Measurements from ENCODE around the gene USP44. TPM values are rescaled to one million over a fixed set of nuclear protein-coding genes. Genes with fewer than 3 reads are reported as not detected.
"Not testable (repeated sequence)": the region's sequence is repeated elsewhere in the genome, so short reads cannot be mapped to it uniquely, and the experiment has no call there.

Gene USP44
- total and polyA plus RNA-seq, 11 donors, result 0.09 to 1.2 (median 0.33) TPM; not detected in 3

DNA sequence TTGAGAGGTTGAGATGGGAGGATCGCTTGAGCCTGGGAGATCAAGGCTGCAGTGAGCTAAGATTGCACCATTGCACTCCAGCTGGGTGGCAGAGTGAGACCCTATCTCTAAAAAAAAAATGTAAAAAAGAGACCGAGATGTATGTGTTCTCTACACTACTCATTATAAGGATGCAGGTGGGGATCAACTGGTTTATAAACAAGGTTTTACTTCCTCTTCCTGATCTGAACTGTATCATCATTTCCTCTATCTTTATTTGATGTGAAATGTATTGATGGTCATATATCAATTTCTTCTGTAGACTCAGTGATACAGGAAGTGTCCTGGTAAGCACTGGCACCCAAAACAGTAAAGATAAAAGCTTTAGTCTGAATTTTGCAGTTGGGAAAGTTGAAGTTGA, 20.1 kb upstream of the USP44 start:
- Histone ChIP-seq H3K36me3 (no peaks in the 10 kb centered on the region), H3K4me3 (no peak overlapping the region), H3K4me1 (no peaks in the 10 kb centered on the region), H3K27ac (no peak overlapping the region), H3K27me3 (peaks cover 0 to 9% (median 0%) of the 10 kb centered on the region in 9 donors), H3K9me3 (no peaks in the 10 kb centered on the region)
- ATAC-seq (no peak), DNase-seq (no peak)
- intact Hi-C loops (cut with DNase I), result no loop called here
- 78 to 89% (median 84%) methylated on average over 2 of the region's 2 CpGs for WGBS, 4 donors
- no peak for TF ChIP-seq POLR2A (IDR thresholded peaks at IDR 0.05)
- TF ChIP-seq, protein P1, sequence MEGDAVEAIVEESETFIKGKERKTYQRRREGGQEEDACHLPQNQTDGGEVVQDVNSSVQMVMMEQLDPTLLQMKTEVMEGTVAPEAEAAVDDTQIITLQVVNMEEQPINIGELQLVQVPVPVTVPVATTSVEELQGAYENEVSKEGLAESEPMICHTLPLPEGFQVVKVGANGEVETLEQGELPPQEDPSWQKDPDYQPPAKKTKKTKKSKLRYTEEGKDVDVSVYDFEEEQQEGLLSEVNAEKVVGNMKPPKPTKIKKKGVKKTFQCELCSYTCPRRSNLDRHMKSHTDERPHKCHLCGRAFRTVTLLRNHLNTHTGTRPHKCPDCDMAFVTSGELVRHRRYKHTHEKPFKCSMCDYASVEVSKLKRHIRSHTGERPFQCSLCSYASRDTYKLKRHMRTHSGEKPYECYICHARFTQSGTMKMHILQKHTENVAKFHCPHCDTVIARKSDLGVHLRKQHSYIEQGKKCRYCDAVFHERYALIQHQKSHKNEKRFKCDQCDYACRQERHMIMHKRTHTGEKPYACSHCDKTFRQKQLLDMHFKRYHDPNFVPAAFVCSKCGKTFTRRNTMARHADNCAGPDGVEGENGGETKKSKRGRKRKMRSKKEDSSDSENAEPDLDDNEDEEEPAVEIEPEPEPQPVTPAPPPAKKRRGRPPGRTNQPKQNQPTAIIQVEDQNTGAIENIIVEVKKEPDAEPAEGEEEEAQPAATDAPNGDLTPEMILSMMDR (IDR thresholded peaks at IDR 0.05), result no peak

DNA sequence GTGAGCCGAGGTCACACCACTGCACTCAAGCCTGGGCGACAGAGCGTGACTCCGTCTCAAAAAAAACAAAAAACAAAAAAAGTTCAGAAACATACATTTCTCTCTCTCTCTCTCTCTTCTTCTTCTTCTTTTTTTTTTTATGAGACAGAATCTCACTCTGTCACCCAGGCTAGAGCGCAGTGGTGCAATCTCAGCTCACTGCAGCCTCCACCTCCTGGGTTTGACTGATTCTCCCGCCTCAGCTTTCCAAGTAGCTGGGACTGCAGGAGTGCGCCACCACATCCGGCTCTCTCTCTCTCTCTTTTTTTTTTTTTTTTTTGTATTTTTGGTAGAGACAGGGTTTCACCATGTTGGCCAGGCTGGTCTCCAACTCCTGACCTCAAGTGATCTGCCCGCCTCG, 16.8 kb upstream of the USP44 start:
- intact Hi-C loops (cut with DNase I); H3K27ac ChIP-seq; H3K4me1 ChIP-seq; H3K4me3 ChIP-seq; H3K36me3 ChIP-seq; DNase-seq; H3K9me3 ChIP-seq; H3K27me3 ChIP-seq; ATAC-seq: not testable (repeated sequence)
- 89 to 93% (median 90%) methylated on average over 10 of the region's 10 CpGs for whole genome bisulfite sequencing, 4 donors

DNA sequence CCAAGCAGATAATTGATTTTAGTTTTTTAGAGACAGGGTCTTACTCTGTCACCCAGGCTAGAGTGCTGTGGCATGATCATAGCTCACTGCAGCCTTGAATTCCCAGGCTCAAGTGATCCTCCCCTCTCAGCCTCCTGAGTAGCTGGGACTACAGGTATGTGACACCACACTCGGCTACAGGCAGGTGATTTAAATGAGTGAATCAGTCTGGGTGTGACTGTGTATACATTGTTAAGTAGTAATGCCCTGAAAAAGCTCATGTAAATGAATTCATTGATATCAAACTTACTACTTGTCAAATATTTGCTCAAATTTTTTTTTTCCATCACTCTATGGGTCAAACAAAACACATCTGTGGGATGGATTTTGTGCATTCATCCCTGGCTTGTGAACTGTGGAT, 6.3 kb upstream of the USP44 start:
- Histone ChIP-seq H3K9me3 (no peaks in the 10 kb centered on the region), H3K27ac (no peak overlapping the region)
- DNase-seq, result no peak

DNA sequence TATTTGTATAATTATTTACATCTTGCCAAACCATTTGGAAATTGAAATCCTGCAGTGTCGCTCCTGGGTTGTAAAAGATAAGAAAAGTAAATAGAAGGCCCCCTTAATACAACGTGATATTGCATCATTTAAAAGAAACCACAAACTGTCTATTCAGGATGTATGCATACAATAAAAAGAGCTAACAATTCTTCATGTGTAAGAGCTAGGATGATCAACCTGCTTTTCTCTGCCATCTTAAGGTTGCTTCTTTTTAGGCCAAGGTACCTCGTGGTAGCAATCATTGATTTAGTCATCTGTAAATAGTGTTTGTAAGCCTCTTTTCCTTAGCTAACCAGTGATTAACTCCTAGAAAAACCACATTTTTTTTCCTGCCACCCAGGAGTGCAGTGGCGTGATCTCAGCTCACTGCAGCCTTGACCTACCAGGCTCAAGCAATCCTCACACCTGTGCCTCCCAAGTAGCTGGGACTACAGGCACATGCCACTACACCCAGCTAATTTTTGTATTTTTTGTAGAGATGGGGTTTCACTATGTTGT, 3.3 kb upstream of the USP44 start:
- no peak overlapping the region for H3K4me3 ChIP-seq
- no peaks in the 10 kb centered on the region for H3K36me3 ChIP-seq
- H3K27me3 ChIP-seq, result peaks cover 0 to 16% (median 0%) of the 10 kb centered on the region in 9 donors
- DNase-seq (no peak), ATAC-seq (no peak)
- no peaks in the 10 kb centered on the region for H3K4me1 ChIP-seq
- intact Hi-C loops (cut with DNase I), result no loop called here
- peaks cover 0 to 3% (median 0%) of the 10 kb centered on the region in 12 donors for H3K9me3 ChIP-seq
- H3K27ac ChIP-seq, result no peak overlapping the region
- TF ChIP-seq, protein P1 (IDR thresholded peaks at IDR 0.05), result no peak
- TF ChIP-seq POLR2A (IDR thresholded peaks at IDR 0.05), result no peak
- WGBS, 4 donors, result 44 to 73% (median 62%) methylated on average over 4 of the region's 4 CpGs

More for the DNA sequence above, 6.3 kb upstream of the USP44 start:
- intact Hi-C loops (cut with DNase I), result no loop called here
- Histone ChIP-seq H3K4me1 (no peaks in the 10 kb centered on the region), H3K27me3 (no peaks in the 10 kb centered on the region), H3K36me3 (no peaks in the 10 kb centered on the region), H3K4me3 (no peak overlapping the region)
- 74 to 83% (median 80%) methylated on average over 1 of the region's 1 CpG for WGBS, 4 donors
- TF ChIP-seq, protein P1 (IDR thresholded peaks at IDR 0.05), result no peak
- TF ChIP-seq POLR2A (IDR thresholded peaks at IDR 0.05), result no peak
- no peak for ATAC-seq

All from heart left ventricle (tissue), 16 donors.